ENCODE measurements around the gene GPR132.

GPR132 gene

DNA sequence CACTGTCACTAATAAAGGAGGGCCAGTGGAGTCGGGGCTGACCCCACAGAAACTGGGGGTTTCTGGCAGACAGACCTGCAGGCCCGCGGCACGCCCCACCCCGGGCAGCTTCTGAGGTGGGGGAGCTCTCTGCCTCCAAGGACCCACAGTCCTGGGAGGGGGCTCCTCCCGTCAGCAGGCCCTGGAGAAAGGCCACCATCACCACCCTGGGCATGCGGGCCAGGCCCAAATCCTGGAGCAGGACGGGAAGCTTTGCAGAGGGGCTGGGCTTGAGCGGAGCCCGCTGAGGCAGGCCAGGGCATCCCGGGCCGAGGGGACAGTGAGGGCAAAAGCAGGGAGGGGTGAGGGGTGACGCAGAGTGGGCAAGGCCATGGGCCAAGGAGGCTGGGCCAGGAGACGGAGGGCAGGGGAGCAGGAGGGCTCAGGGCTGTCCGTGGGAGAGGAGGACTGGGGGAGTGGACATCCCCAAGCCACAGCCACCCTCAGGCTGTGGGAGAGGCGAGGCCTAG, 11.1 kb upstream of the GPR132 start:
- in situ Hi-C loops (cut with MboI; ENCODE audit: low sequenced_read_pairs, unreplicated experiment), result no loop called here
- TF ChIP-seq, protein P1, sequence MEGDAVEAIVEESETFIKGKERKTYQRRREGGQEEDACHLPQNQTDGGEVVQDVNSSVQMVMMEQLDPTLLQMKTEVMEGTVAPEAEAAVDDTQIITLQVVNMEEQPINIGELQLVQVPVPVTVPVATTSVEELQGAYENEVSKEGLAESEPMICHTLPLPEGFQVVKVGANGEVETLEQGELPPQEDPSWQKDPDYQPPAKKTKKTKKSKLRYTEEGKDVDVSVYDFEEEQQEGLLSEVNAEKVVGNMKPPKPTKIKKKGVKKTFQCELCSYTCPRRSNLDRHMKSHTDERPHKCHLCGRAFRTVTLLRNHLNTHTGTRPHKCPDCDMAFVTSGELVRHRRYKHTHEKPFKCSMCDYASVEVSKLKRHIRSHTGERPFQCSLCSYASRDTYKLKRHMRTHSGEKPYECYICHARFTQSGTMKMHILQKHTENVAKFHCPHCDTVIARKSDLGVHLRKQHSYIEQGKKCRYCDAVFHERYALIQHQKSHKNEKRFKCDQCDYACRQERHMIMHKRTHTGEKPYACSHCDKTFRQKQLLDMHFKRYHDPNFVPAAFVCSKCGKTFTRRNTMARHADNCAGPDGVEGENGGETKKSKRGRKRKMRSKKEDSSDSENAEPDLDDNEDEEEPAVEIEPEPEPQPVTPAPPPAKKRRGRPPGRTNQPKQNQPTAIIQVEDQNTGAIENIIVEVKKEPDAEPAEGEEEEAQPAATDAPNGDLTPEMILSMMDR (IDR thresholded peaks at IDR 0.05; ENCODE audit: borderline replicate concordance, control extremely low read depth, extremely low read depth, insufficient read depth, missing control alignments), result no peak
- no peak for DNase-seq (ENCODE audit: low spot score)

DNA sequence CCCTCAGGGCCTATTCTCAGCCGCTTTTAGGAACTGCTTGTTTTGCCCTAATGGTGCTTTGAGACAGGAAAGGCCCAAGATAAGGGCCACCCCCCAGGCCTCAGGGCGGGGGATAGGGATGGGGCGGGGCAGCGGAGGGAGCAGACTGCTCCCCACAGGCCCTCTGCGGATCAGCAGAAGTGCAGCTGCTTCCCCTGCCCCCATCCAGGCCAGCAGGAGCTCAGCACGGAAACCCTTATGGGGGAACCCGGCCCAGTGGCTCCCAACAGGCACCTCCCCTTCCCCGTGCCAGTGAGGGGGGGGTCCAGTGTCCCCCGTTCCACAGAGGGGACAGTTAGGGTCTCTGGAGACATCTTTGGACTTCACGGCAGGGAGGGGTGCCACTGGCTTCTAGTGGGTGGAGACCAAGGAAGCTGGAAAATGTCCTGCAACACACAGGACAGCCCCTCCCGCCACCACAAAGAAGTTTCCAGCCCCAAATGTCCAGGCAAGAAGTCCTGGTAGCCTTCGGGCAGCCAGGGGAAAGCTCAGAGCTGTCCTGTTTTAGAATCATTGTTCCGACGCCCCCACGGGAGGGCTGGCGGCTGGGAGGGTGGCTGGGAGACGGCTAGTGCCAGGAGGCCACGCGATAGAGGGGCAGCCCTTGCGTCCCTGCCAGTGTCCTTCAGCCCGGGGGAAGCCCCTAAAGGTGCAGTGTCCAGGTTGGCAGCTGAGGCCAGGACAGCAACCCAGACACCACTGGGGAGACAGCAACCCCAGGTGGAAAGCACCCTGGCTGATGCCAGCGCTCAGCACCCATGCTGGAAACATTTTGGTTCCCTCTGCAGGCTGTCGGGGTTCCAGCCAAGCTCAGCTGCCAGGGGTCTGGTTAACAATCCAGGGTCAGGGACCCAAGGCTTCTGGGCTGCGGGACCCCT, 10.4 kb upstream of the GPR132 start:
- TF ChIP-seq, protein P1 (IDR thresholded peaks at IDR 0.05; ENCODE audit: borderline replicate concordance, control extremely low read depth, extremely low read depth, insufficient read depth, missing control alignments), result no peak
- in situ Hi-C loops (cut with MboI; ENCODE audit: low sequenced_read_pairs, unreplicated experiment), result no loop called here
- peak; percentile 87 for DNase-seq (ENCODE audit: low spot score)

DNA sequence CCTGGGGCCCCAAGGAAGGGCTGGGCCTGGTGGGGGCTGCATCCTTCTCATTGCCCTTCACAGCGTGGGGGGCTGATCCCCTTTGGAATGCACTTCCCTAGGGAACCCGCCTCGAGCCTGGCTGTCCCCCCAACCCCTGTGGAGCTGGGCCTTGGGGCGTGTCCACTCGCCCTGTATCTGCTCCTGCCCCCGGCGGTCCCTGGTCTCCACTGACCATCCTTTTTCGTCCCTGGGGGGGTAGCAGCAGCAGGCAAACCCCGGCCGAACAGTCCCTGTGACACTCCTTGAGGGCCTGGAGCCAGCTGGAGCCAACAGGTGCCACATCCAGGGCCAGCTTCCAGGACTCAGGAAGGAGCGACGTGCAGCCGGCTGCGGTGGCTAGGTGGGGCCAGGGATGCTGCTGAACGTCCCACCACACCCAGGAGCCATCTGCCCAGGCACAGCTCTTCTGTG, 9.4 kb upstream of the GPR132 start:
- in situ Hi-C loops (cut with MboI; ENCODE audit: low sequenced_read_pairs, unreplicated experiment), result no loop called here
- TF ChIP-seq, protein P1 (IDR thresholded peaks at IDR 0.05; ENCODE audit: borderline replicate concordance, control extremely low read depth, extremely low read depth, insufficient read depth, missing control alignments), result no peak
- no peak for DNase-seq (ENCODE audit: low spot score)

DNA sequence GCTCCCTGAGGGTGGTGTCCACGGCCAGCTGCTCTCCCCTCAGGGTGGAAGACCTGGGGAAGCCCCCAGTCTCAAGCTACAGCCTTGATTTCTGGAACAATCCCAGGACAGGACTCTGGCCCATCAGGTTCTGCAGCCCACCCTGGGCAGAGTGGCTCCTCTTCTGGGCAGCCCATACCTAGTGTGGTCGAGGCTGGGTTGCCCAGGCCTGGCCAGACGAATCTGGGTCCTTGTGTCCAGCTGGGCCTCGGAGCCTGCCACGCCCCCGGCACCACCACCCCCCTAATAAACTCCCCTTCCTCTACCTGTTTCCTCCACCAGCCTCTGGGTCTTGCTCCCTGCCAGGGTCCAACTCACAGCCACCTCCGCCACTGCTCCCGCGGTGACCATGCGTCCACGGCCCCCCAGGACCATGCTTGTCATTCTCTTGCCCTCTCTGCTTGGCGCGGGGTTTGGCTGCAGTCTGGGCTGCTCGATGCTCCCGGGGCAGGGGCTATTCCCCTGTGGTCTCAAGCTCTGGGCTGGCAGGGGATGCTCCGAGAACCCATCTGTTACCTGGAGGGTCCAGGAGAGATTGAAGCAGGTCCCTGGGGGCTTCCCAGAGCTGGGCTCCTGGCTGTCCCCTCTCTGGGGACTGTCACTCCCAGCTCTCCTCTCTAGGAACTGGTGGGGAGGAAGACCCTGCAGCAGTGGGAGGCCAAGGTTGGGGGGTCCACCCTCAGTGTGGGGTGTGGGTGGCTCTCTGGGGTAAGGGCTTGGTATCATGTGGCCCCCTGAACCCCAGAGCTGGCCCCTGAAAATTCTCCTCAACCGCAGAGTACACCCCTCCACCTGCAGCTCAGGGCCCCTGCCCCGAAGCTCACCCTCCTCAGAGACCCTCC, 8.7 kb upstream of the GPR132 start:
- in situ Hi-C loops (cut with MboI; ENCODE audit: low sequenced_read_pairs, unreplicated experiment), result no loop called here
- no peak for DNase-seq (ENCODE audit: low spot score)
- TF ChIP-seq, protein P1 (IDR thresholded peaks at IDR 0.05; ENCODE audit: borderline replicate concordance, control extremely low read depth, extremely low read depth, insufficient read depth, missing control alignments), result no peak

DNA sequence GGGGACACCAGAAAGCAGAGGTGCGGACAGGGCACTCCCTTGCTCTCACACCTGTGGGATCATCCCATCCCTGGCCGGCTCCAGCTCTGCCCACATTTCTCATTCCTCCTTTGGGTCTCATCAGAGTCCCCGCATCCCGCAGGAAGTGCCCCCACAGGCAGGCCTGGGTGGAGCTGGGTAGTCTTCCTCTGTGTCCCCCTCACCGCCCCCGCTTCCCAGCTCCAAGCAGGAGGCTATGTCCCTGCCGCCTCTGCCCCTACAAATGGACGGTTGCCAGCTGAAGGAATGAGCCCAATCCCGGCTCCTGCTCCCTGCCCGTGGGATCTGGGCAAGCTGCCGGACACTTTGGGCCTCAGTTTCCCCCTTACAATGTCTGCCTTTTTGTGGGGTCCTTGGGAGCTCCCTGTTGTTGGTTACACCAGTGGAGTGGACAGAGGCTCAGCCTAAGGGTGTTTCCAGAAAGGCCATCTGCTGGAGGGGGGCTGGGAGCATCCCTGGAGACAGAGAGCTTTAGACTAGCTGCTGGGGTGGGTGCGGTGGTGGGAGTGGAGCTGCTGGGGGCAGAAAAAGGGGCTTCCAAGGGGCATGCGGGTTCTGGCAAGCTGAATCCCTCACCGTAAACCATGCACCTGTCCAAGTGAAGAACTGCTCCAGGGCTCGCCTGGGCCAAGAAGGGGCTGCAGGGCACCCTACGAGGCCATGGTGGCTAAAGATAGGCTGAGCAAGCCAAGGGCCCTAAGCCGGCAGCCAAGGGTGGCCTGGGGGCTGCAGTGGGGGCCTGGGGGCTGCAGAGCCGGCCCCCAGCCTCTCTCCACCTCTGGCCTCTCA, 7.9 kb upstream of the GPR132 start:
- TF ChIP-seq, protein P1 (IDR thresholded peaks at IDR 0.05; ENCODE audit: borderline replicate concordance, control extremely low read depth, extremely low read depth, insufficient read depth, missing control alignments), result no peak
- DNase-seq (ENCODE audit: low spot score), result no peak
- in situ Hi-C loops (cut with MboI; ENCODE audit: low sequenced_read_pairs, unreplicated experiment), result no loop called here

Measured in GM13976 (cell line).